ENCODE results near the gene RAD54L2. TPM values are rescaled to one million over a fixed set of nuclear protein-coding genes. Genes with fewer than 3 reads are reported as not detected.

The RAD54L2 gene
- 10 to 100 TPM; 22.1 to 57.8 (median 26.5) TPM for total RNA-seq

DNA sequence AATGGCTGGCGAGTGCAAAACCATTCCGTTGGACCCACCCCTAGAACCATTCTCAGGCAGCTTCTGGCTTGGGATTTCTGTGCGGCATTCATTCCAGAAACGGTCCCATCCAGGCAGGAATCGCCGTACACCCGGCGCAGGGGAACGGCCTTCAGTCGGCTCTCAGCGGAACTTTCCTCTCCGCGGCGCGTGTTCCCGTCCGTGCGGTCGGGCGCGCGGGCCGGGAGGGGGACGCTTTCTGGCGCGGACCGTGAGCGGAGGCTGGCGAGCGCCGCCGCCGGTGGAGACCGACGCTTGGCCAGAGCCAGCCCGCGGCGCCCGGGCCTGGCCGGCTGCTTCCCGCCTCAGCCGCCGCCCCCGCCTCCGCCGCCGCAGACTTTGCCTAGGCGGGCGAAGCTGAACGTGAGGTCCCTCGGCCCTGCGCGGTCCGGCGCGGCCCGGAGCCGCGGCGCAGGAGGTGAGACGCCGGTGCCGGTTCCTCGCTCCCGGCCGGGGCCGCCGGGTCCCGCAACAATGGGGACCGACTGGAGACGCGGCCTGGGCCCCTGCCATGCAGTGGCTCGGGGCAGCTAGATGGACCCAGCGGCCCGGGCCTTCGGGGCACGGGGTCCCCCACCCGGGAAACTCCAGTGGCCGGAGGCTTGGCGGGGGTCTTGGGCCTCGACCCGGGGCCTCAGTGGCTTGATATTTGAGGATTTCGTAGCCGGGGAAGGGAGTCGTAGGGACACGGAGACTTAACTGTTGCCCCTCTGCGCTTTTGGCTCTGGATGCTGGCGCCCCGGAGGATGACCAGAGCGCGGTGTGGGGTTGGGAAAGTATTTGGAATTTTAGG lies at the start of gene RAD54L2:
Gene RAD54L2, plus strand, starts transcription at position 261 of the 832 bp plus-strand sequence. CDS start 51,702 bp downstream, outside the sequence.
- peak within 1 kb of the TSS; percentile 87 to 98 (median 92) for H3K4me3 ChIP-seq
- H3K36me3 ChIP-seq: no peaks in the 10 kb centered on the region
- peak in 1 of 2 donors; percentile 66 for TF ChIP-seq POLR2A (IDR thresholded peaks at IDR 0.05)
- TF ChIP-seq CTCF (IDR thresholded peaks at IDR 0.05): peak in 3 of 6 experiments; percentile 39 to 47 (median 40)
- H3K9me3 ChIP-seq: no peaks in the 10 kb centered on the region
- peak; percentile 62 to 90 (median 90) for DNase-seq
- no peaks in the 10 kb centered on the region for H3K27me3 ChIP-seq
- peak within 1 kb of the TSS; percentile 79 to 87 (median 83) for H3K27ac ChIP-seq
- H3K4me1 ChIP-seq: peaks cover 0 to 19% (median 2%) of the 10 kb centered on the region in 4 donors

DNA sequence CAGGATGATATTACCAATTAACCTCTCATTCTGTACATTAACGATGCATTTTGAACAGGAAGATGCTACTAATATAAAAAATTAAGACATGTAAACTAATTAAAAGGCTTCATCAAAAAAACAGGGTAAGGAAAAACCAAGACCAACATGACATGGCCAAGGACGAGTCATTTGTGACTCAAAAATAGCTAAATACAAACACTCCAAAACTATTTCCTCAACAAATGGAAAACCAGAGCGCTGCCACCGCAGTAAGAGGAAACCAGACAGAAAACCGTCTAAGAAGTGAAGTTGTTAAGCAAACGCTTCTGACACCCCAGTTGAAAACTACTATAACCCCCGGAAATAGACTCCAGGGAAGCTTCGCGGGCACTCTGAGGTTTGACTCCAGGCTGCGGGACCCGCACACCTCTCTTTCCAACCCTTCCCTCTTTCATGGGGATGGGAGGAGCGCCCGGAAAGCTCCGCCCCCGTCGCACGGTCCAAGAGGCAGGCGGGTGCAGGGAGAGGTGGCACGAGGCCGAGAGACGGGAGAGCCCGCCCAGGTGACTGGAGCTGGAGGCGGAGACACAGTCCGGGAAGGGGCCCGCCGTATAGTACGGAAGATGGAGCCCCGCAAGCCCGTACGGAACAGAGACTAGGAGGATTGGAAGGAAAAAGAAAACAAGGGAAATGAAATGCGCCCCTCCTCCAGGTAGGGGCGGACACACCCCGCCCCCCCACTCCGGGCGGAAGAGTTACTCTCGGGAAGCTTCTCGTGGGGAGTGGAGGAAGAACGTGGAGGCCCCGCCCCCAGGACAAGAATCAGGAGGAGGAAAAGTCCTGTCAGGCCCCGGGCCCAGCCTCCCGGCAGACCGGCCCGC lies 39.4 kb upstream of the RAD54L2 start:
- peak; percentile 93 to 97 (median 96) for DNase-seq
- Histone ChIP-seq H3K36me3 (peaks cover 0 to 12% (median 0%) of the 10 kb centered on the region in 3 donors), H3K4me1 (no peaks in the 10 kb centered on the region), H3K9me3 (no peaks in the 10 kb centered on the region), H3K27me3 (no peaks in the 10 kb centered on the region), H3K27ac (peak overlapping the region; percentile 96 to 98 (median 96)), H3K4me3 (peak overlapping the region; percentile 66 to 93 (median 83))
- TF ChIP-seq CTCF (IDR thresholded peaks at IDR 0.05) (no peak), POLR2A (IDR thresholded peaks at IDR 0.05) (peak; percentile 50 to 71)

- TF ChIP-seq POLR2A (IDR thresholded peaks at IDR 0.05): no peak
- no peak for TF ChIP-seq CTCF (IDR thresholded peaks at IDR 0.05)
- peak overlapping the region in 2 of 4 donors; percentile 23 to 38 for H3K4me3 ChIP-seq
- no peaks in the 10 kb centered on the region for H3K27me3 ChIP-seq
- peak; percentile 18 to 54 (median 53) for DNase-seq
- no peaks in the 10 kb centered on the region for H3K9me3 ChIP-seq
- H3K36me3 ChIP-seq: peaks cover 0 to 6% (median 0%) of the 10 kb centered on the region in 3 donors
- no peaks in the 10 kb centered on the region for H3K4me1 ChIP-seq
- peak overlapping the region; percentile 80 to 96 (median 92) for H3K27ac ChIP-seq
Measured at GRCh38 chr3:51500632-51501131, 37.8 kb upstream of the RAD54L2 start.

- no peak overlapping the region for H3K4me3 ChIP-seq
- TF ChIP-seq CTCF (IDR thresholded peaks at IDR 0.05) (peak; percentile 89 to 95 (median 91)), POLR2A (IDR thresholded peaks at IDR 0.05) (no peak)
- H3K9me3 ChIP-seq: no peaks in the 10 kb centered on the region
- peak; percentile 77 to 92 (median 84) for DNase-seq
- no peak overlapping the region for H3K27ac ChIP-seq
- H3K27me3 ChIP-seq: no peaks in the 10 kb centered on the region
- no peaks in the 10 kb centered on the region for H3K36me3 ChIP-seq
- no peaks in the 10 kb centered on the region for H3K4me1 ChIP-seq
Measured at GRCh38 chr3:51501833-51502561, 36.5 kb upstream of the RAD54L2 start.

DNA sequence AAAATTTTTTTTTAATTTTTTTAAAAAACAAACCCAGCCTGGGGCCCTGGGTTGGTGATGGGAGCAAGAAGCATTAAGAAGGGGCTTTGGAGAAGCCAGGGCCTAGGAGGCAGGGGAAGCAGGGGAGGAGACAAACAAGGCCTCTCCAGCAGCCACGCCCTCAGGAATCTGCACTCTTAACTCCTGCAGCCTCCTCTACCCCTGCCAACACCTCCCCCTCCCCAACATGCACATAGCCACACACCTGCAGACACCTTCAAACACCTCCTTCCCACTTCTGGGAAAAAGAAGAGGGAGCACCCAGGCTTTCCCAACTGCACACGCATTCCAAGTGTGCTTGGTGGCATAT lies 36.0 kb upstream of the RAD54L2 start:
- Histone ChIP-seq H3K27me3 (no peaks in the 10 kb centered on the region), H3K9me3 (no peaks in the 10 kb centered on the region), H3K4me1 (no peaks in the 10 kb centered on the region), H3K27ac (no peak overlapping the region), H3K36me3 (no peaks in the 10 kb centered on the region), H3K4me3 (no peak overlapping the region)
- no peak for DNase-seq
- TF ChIP-seq POLR2A (IDR thresholded peaks at IDR 0.05) (no peak), CTCF (IDR thresholded peaks at IDR 0.05) (no peak)
